ENCODE data around the gene ADGRB3. TPM values are rescaled to one million over a fixed set of nuclear protein-coding genes. Genes with fewer than 3 reads are reported as not detected.
"Not testable (repeated sequence)": the region's sequence is repeated elsewhere in the genome, so short reads cannot be mapped to it uniquely, and the experiment has no call there.

The ADGRB3 gene
- polyA plus RNA-seq, 1 donor, result 5.9 TPM

DNA sequence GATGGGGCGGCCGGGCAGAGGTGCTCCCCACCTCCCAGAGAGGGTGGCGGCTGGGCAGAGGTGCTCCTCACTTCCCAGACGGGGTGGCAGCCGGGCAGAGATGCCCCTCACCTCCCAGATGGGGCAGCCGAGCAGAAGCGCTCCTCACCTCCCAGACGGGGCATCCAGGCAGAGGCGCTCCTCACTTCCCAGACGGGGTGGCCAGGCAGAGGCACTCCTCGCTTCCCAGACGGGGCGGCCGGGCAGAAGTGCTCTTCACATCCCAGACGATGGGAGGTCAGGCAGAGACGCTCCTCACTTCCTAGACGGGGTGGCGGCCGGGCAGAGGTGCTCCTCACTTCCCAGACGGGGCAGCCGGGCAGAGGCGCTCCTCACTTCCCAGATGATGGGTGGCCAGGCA is 798.0 kb downstream of the ADGRB3 start:
- DNase-seq, result not testable (repeated sequence)

DNA sequence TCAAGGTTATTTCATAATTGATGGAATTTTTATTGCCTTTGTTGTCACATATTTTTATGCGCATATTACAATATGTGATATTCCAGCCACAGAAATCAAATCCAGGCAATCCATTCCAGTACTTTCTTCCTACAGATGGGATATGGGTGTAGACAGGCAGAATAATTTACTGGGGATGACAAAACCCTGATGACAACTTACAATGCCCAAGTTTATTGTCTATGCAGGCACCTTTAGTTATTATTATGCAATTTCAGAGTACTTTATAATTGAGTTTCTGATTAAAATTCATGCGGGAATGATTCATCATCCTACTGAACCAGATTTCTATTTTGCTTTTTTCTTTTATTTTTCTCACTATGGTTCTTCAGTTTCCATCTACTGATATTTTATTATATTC is 803.0 kb downstream of the ADGRB3 start:
- no peak for DNase-seq
